Psoas muscle (tissue), 8 donors: ENCODE data around the gene CPTP. TPM values are rescaled to one million over a fixed set of nuclear protein-coding genes. Genes with fewer than 3 reads are reported as not detected.

Source experiments
- ATAC-seq, 4 donors: fragments of 200-7000 bp; cut with Tn5 transposase; one replicate each; pipeline ENCODE4 v1.9.1; 2020; ENCODE audit warnings: moderate library complexity in 3 of 4, mild to moderate bottlenecking in 2 of 4
- DNase-seq, 2 donors: peaks; one replicate each; pipeline ENCODE4 v3.0.0-alpha.2; 2020
- H3K27ac ChIP-seq: fragments of 200-600 bp; one replicate; pipeline ENCODE4 v1.8.0; 2022
- H3K27me3 ChIP-seq, 3 donors: fragments of 200-600 bp in 1 of 3; one replicate each; pipeline versions ENCODE4 v1.6.1 to v1.8.0; 2013 to 2022; ENCODE audit warnings: low read length in 2 of 3, mild to moderate bottlenecking in 2 of 3, moderate library complexity in 1 of 3; ENCODE audit not compliant: insufficient read depth in 3 of 3
- H3K36me3 ChIP-seq, 2 donors: fragments of 200-600 bp in 1 of 2; one replicate each; pipeline versions ENCODE4 v1.6.1 to v1.8.0; 2013 to 2022; ENCODE audit warnings: low read depth in 1 of 2, mild to moderate bottlenecking in 1 of 2, moderate library complexity in 1 of 2; ENCODE audit not compliant: insufficient read depth in 1 of 2
- H3K4me1 ChIP-seq: fragments of 200-600 bp; one replicate; pipeline ENCODE4 v1.8.0; 2022
- H3K4me3 ChIP-seq: fragments of 200-600 bp; one replicate; pipeline ENCODE4 v1.8.0; 2022; ENCODE audit warnings: mild to moderate bottlenecking
- H3K9me3 ChIP-seq: fragments of 200-600 bp; one replicate; pipeline ENCODE4 v1.8.0; 2022
- WGBS, 3 donors: extraction: QIAGEN DNeasy Blood & Tissue Kit; methylation state at CpG; one replicate each; pipeline versions ENCODE4 v1.1.6 to v1.1.7; 2013; 5-methylcytosine and 5-hydroxymethylcytosine counted together
- intact Hi-C, 2 donors: fragments of 100-400 bp; cut with DNase I; formaldehyde crosslinking; loops; one replicate each; pipeline versions ENCODE4 v1.11.0 to v1.14.2; 2022
- polyA plus RNA-seq, 3 donors: library from polyadenylated mRNA; stranded (reverse); fragments of 200-250 nt; gene quantifications; one replicate each; pipeline ENCODE4 v1.2.3, GENCODE V29; 2013
- total RNA-seq, 4 donors: library from RNA; stranded (reverse); fragmentation: NEBNext Ultra II Directional in 2 of 4; extraction: Animal tissue kit (Norgen Biotek cat#: 25700) in 2 of 4; gene quantifications; one replicate each; pipeline versions ENCODE4 v1.2.1 to v1.2.4, GENCODE V29; 2021 to 2023
- TF ChIP-seq, protein P1 (sequence below): fragments of 200-600 bp; IDR thresholded peaks from one replicate; pipeline ENCODE4 v1.8.0; 2022; ENCODE audit warnings: antibody characterized with exemption
- donor health status: healthy with polysubstance abuse.
- donor health status: DM: no; HTN: no; CAD: no; lungs with moderate emphysema.
- donor health status: Bipolar disorder and iron deficiency.
- donor health status: healthy.
- donor health status: DM: yes; HTN: yes; CAD: no.
- donor health status: DM: no; HTN: no; CAD: no.
- donor health status: DM: no; HTN: no; CAD: no.
- donor health status: DM: yes; HTN: yes; CAD: no.

The CPTP gene
- total and polyA plus RNA-seq, 7 donors: 18.2 to 39.5 (median 31.3) TPM

DNA sequence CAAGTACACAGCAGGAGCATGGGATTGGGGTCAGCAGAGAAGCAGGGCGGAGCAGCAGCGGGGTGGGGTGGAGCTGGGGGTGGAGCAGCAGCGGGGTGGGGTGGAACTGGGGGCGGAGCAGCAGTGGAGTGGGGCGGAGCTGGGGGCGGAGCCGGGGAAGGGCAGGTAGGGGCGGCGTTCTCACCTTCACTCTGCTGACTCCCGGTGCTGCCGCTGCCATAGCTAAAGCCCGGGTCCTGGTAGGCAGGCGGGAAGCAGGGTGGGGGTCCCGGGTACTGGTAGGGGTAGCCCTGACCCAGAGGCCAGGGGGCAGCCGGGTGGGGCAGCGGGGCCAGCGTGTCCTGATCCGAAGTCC is 13.2 kb downstream of the CPTP start:
- DNase-seq (no peak), ATAC-seq (peak in 2 of 4 donors; percentile 24 to 39)
- no peak overlapping the region for H3K27ac ChIP-seq
- WGBS, 3 donors: 81 to 95% (median 86%) methylated on average over 10 to 18 of the region's 18 CpGs
- H3K36me3 ChIP-seq: peaks cover 6 to 61% of the 10 kb centered on the region in 2 donors
- no peaks in the 10 kb centered on the region for H3K9me3 ChIP-seq
- peaks cover 18% of the 10 kb centered on the region for H3K4me1 ChIP-seq
- H3K27me3 ChIP-seq: no peaks in the 10 kb centered on the region
- intact Hi-C loops: no loop called here
- H3K4me3 ChIP-seq: no peak overlapping the region
- TF ChIP-seq, protein P1, sequence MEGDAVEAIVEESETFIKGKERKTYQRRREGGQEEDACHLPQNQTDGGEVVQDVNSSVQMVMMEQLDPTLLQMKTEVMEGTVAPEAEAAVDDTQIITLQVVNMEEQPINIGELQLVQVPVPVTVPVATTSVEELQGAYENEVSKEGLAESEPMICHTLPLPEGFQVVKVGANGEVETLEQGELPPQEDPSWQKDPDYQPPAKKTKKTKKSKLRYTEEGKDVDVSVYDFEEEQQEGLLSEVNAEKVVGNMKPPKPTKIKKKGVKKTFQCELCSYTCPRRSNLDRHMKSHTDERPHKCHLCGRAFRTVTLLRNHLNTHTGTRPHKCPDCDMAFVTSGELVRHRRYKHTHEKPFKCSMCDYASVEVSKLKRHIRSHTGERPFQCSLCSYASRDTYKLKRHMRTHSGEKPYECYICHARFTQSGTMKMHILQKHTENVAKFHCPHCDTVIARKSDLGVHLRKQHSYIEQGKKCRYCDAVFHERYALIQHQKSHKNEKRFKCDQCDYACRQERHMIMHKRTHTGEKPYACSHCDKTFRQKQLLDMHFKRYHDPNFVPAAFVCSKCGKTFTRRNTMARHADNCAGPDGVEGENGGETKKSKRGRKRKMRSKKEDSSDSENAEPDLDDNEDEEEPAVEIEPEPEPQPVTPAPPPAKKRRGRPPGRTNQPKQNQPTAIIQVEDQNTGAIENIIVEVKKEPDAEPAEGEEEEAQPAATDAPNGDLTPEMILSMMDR: no peak

DNA sequence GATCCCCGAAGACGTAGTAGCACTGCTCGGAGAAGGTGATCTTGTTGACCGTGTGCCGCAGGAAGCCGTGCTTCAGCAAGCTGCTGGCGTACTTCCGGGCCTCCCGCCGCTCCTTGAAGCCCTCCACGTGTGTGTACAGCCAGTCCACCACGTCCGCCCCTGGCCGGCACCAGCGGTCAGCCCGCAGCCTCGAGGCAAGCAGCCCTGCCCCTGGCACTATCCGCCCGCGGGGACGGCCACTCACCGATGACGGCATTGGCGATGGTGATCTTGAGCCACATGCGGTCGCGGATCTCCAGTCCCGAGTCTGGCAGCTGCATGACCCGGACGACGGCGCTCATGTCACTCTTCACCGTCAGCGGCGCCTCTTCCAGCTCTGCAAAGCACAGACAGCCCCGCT is 13.7 kb downstream of the CPTP start:
- TF ChIP-seq, protein P1: no peak
- H3K4me3 ChIP-seq: no peak overlapping the region
- intact Hi-C loops: no loop called here
- ATAC-seq: no peak
- no peaks in the 10 kb centered on the region for H3K27me3 ChIP-seq
- peaks cover 17% of the 10 kb centered on the region for H3K4me1 ChIP-seq
- DNase-seq: no peak
- WGBS, 3 donors: 91 to 95% (median 94%) methylated on average over 30 to 36 of the region's 36 CpGs
- H3K36me3 ChIP-seq: peaks cover 6 to 61% of the 10 kb centered on the region in 2 donors
- H3K27ac ChIP-seq: no peak overlapping the region
- H3K9me3 ChIP-seq: no peaks in the 10 kb centered on the region

DNA sequence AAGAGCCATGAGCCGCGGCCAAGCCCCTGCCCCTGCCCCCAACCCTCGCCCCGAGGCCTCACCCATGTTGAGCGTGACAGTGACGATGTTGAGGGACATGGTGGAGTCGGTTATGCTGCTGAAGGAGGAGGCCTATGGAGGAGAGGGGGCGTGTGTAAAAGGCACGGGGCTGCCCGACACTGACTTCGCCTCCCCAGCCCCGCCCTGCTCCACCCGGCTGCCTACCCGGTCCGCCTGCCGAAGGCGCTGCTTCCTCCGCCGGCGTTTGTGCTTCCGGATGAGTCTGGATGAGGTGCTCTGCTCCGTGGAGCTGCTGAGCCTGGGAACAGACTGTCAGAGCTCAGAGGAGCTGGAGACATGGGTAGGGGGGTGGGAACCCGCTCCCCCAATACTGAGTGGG is 15.6 kb downstream of the CPTP start:
- no peak overlapping the region for H3K27ac ChIP-seq
- H3K9me3 ChIP-seq: no peaks in the 10 kb centered on the region
- TF ChIP-seq, protein P1: no peak
- peaks cover 6 to 58% of the 10 kb centered on the region in 2 donors for H3K36me3 ChIP-seq
- 84 to 89% (median 84%) methylated on average over 23 of the region's 23 CpGs for WGBS, 3 donors
- DNase-seq (no peak), ATAC-seq (no peak)
- no peaks in the 10 kb centered on the region for H3K27me3 ChIP-seq
- H3K4me1 ChIP-seq: peaks cover 28% of the 10 kb centered on the region
- no peak overlapping the region for H3K4me3 ChIP-seq
- intact Hi-C loops: no loop called here

DNA sequence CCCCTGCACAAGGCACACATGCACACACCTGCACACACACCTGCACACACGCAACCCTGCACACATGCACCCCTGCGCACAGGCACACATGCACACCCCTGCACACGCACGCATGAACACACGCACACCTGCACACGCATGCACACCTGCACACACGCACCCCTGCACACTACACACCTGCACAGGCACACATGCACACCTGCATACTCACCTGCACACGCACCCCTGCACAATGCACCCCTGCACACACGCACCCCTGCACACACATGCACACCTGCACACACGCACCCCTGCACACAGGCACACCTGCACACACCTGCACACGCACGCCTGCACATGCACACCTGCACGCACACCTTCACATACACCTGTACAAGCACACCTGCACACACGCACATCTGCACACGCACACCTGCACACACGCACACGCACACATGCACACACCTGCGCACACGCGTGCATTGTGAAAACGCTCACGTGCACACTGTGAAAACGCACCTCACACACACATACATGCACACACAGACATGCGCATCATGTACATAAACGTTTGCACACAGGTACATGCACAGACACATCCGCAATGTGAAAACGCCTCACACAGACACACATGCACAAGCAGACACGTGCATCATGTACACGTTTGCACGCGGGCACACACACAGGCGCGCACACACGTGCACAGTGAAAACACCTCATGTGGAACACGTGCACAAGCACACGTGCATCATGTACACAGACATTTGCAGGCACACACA is 16.4 kb downstream of the CPTP start:
- no peak for ATAC-seq
- H3K27me3 ChIP-seq: no peaks in the 10 kb centered on the region
- DNase-seq: no peak
- H3K36me3 ChIP-seq: peaks cover 6 to 50% of the 10 kb centered on the region in 2 donors
- TF ChIP-seq, protein P1: no peak
- no peak overlapping the region for H3K27ac ChIP-seq
- H3K4me1 ChIP-seq: peaks cover 36% of the 10 kb centered on the region
- H3K4me3 ChIP-seq: no peak overlapping the region
- 89 to 94% (median 91%) methylated on average over 36 of the region's 36 CpGs for WGBS, 3 donors
- H3K9me3 ChIP-seq: no peaks in the 10 kb centered on the region
- intact Hi-C loops: no loop called here
